Stimulated activated CD4-positive, alpha-beta T cell treated with anti-CD3 and anti-CD28 coated beads, Interleukin-1b, Interleukin-23, amount 100 ng/mL, for 4 hours (primary cell): ENCODE measurements around the gene USP49.

ENCODE experiments used
- DNase-seq, 2 donors: peaks; one replicate each; pipeline ENCODE4 v3.0.0-alpha.2; 2020; ENCODE audit warnings: low read depth in 2 of 2

The USP49 gene

DNA sequence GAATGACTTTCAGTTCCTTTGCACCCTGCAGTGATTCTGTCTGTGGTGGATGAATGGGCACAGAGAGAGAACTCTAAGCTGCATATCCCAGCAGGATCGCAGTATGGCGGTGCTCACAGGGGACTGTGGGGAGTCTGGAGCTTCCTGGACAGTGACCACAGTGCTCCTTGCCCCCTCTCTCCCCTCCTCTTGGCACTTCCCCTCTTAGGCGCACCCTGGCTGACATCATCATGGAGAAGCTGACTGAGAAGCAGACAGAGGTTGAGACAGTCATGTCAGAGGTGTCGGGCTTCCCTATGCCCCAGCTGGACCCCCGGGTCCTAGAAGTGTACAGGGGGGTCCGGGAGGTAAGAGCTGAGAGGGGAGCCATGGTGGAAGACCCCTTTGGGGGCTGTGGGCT is 34.7 kb upstream of the USP49 start:
- DNase-seq: no peak

DNA sequence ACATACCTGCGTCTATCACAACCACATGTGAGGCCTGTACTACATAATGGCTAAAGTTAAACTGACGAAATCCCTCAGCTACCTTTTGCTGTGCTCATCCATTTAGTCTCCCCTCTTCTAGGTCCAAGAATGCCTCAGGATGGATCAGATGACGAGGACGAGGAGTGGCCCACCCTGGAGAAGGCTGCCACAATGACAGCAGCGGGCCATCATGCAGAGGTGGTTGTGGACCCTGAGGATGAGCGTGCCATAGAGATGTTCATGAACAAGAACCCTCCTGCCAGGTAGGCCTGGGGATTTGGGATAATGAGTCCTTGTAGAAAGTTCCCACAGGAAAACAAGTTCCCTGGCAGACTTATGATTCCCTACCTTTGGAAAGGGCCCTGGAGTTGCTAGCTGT is 32.1 kb upstream of the USP49 start:
- no peak for DNase-seq

GRCh38 chr6:41922154-41922553 is 27.0 kb upstream of the USP49 start:
- DNase-seq: no peak

DNA sequence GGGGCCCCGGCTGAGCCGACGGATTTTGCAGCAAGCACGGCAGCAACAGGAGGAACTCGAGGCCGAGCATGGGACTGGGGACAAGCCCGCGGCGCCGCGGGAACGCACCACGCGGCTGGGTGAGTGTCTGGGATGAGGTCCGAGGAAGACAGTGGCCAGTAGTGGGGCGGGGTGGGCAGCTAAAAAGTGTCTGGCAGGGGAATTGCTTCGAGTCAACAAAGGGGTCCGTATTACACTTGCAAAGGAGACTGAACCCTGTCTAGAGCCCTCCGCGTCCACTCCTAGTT is 26.5 kb upstream of the USP49 start:
- no peak for DNase-seq

DNA sequence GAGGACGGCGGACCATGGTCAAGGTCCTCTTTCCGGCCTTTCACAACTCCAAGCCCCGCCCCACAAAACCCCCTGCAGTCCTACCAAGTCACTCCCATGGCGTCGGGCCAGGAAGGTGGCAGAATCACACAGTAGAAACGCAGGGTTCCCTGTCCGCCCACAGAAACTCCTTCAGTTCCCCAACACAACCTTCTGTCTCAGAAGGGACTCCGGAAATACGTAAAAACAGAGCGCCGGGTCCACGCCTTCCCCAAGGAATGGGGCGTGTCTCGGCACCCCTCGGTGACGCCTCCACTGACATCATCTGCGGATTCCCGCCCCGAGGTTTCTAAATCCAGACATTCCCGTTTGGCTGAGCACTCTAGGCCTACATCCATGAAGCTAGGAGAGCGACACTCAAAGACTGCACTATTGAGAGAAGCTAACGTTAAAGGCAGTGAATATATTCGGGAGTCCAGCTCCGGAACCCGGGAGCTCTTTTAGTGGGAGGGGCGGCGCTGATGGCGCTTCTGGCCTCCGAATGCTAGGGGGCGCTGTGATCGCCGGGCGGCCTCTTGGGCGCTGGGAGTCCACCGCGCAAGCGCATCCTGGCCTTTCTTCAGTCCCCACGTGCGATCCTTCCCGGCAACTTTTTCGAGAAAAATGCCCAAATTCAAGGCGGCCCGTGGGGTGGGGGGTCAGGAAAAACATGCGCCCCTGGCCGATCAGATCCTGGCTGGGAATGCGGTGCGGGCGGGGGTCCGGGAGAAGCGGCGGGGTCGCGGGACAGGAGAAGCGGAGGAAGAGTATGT is 25.9 kb upstream of the USP49 start, which contains the start of the genes BYSL and MED20:
Gene BYSL, plus strand, starts transcription at position 579 of the 791 bp plus-strand sequence. Its CDS starts 64 bp downstream, at position 643.
Gene MED20, minus strand, starts transcription at position 219 of the 791 bp plus-strand sequence. Its CDS starts 121 bp downstream, at position 98.
- DNase-seq: peak; percentile 93 to 97

- no peak for DNase-seq
Observed at GRCh38 chr6:41917528-41917927, 22.4 kb upstream of the USP49 start.

DNA sequence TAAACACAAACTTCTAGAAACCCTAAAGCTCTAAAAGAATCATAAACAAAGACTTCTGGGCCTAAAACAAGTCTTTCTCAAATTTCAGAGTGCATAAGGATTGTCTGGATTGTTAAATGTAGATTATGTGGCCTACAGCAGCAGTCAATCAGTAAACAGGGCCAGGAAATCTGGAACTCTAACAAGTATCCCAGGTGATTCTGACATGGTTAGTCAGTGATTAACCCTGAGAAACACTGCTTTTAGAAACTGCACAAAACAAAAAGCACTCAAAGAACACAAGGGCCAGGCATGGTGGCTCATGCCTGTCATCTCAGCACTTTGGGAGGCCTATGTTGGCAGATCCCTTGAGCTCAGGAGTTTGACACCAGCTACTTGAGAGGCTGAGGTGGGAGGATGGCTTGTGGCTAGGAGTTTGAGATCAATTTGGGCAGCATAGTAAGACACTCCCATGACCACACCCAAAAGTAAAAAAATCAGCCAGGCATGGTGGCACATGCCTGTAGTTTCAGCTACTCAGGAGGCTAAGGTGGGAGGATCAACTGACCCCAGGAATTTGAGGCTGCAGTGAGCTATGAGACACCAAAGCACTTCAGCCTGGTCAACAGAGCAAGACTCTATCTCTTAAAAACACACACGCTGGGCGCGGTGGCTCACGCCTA is 19.8 kb upstream of the USP49 start:
- no peak for DNase-seq

DNA sequence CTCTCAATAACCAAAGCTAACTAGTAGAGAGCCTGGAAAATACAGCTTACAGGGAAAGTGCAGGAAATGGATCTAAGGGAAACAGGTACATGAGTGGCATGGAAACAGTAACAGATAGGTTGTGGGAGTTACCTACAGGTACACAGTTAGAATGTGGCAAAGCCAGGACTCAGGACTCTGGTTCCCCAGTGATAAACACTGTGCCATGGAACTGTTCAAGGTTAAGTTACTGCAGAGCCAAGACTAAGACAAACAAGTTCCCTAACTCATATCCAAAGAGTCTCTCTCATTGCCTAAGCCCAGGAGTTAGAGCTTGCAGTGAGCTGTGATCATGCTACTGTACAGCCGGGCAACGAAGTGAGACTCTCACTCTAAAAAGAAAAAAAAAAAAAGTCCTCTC is 19.2 kb upstream of the USP49 start:
- DNase-seq: no peak

DNA sequence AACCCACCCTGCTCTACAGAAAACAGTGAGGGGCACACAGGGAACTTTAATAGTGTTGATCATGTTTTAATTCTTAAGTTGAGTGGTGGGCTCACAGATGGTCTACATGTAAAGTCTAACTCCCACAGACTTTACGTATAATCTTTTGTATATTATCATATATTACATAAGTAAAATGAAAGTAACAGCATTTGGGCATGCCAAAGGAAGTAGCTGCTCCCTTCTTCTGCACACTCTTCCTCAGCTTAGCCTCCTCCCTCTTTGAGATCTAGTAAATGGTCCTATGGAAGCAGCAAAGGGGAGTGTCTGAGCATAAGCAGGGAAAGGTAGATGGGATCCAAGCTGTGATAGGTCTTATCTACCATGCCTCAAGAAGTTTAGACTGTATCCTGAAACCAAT is 14.6 kb upstream of the USP49 start:
- DNase-seq: no peak

GRCh38 chr6:41901882-41902519 is 6.8 kb upstream of the USP49 start:
- DNase-seq: peak; percentile 27 to 52

- DNase-seq: no peak
Observed at GRCh38 chr6:41900861-41901260, 5.7 kb upstream of the USP49 start.

GRCh38 chr6:41896281-41896680 is 1.1 kb upstream of the USP49 start:
- DNase-seq: no peak

DNA sequence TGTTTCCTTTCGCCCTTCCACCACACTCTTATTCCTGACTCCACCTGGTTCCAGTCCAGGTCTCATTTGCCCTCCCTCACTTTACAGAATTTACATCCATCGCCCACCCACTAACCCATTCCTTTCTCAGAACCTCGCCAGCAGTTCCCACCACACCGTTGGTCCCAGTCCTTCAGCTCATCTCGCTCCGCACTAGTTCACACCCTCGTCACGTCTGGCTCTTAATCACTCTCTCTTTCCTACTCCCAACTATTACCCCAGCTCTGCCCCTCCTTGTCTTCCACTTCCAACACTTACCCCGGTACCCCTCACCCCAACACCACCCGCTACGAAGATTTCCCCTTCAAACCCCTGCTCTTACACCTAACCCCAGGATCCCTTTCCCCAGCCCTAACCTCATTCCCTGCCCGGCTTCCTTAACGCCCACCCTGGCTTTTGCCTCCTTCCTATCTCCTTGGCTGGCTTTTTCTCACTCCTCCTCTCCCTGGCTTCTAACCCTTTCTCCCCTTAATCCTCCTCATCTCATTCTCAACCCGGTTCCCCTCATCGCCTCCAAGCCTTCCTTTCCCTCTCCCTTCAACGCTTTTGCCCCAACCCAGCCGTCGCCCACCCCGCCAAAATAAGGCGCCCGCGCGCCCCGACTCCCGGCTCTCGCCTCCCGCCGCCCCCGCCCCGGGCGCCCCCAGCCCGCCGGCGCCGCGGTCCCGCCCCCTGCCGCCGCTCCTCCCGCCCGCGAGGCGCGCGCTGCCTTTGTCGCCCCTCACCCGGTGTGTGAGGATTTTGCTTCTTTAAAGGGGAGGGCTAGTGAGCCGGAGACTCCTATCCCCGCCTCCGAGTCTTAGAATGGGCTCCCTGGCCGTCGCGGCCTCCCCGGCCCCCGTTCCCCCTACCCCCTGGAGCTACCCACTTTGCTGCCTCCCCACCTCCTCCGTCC is 542 bp downstream of the USP49 start:
- peak in 1 of 2 donors; percentile 25 for DNase-seq

GRCh38 chr6:41892921-41893564 is 2.1 kb downstream of the USP49 start:
- no peak for DNase-seq

DNA sequence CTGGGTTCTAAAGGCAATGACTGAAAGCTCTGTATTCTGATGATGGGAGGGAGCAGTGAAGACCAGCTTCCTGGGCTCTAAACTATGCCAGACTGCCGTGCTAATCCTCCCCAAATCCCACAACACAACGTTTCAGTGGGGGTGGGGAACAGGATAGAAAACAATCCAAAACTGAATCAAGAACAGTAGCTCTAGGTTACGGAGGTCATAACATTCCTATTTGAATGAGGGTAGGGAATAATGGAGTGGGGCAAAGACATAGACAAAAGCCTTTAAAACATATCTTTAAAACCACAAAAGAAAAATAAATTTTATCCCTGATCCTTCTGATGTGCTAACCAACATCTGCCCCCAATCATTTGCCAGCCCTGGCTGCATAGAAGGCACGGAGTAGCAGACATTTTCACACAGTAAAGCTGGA is 7.8 kb downstream of the USP49 start:
- DNase-seq: no peak

- no peak for DNase-seq
Observed at GRCh38 chr6:41885930-41886329, 9.2 kb downstream of the USP49 start.

DNA sequence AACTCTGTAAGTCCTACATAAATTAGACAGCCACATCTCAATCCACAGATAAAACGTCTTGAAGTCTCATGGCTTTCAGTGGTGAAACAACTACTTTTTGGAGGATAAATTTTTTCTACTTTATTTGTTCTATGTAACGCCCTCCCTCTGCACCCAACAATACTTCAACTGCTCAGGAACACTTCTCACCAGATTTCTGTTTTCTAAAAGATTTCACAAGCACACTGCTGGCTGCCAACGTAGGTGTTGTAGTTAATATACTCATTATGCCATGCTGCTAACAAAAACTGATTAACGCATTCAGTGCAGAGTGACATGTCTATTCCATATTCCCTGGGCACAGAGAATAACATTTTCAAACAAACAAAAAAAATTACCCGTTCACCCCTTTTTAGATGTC is 10.2 kb downstream of the USP49 start:
- DNase-seq: no peak

DNA sequence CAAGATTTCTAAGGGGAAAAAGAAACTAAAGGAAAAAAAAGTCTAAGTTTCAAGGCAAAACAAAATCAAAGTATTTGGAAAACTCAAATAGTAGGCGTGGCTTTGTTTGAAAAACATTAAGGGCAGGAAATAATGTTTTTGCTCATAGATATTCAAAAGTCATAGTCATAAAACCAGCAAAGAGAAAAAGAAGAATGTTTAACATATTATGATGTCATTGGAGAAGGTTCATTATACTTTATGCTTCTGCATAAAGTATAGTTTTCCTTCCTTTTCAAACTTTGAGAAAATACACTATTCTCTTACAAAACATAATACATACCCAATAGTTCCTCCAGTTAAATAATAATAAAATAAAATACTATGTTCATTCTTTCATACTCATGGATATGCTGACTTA is 13.7 kb downstream of the USP49 start:
- DNase-seq: no peak

- DNase-seq: no peak
Observed at GRCh38 chr6:41878961-41879405, 16.2 kb downstream of the USP49 start.

GRCh38 chr6:41878246-41878645 is 16.9 kb downstream of the USP49 start:
- no peak for DNase-seq

DNA sequence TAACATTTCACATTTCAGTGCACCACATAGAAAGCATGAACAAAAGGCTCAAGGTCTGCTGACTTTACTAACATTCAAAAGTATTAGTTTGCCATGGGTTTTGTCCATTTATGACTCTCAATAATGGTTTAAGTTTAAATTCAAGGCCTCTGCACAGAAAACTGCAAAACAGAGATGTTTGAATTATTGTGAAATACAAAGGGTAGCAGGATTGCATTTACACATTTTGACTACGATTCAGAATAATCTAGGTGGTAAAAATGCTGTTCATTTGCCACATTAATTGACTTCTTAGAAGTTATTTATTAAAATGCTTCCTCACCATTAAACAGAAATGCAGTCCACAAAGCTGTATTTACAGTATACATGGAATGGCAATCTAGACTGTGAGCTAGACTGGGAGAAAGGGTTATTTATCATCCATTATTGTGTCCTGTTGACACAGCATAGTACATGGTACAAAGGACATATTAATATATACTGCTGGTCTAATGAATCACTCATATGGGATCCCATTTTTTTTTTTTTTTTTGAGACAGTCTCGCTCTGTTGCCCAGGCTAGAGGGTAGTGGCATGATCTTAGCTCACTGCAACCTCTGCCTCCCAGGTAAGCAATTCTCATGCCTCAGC is 18.0 kb downstream of the USP49 start:
- DNase-seq: no peak
